Panc1 (cell line): Measurements from ENCODE around the gene NPTXR. TPM values are rescaled to one million over a fixed set of nuclear protein-coding genes. Genes with fewer than 3 reads are reported as not detected.

Source experiments
- ATAC-seq: fragments of 200-7000 bp; cut with Tn5 transposase; 2 replicates; pipeline ENCODE4 v1.9.1; 2020; ENCODE audit warnings: mild to moderate bottlenecking, moderate library complexity
- BruUV-seq: library from RNA; stranded (reverse); fragments of 400-500 nt; replicated peaks from 2 replicates; lab custom pipeline; 2021; lab: Mats Ljungman, UMichigan
- CTCF ChIA-PET: fragments of 300-600 bp; sonication (Branson Sonifier 250); formaldehyde crosslinking; loops from one replicate; lab custom pipeline; 2022; ENCODE audit warnings: antibody characterized with exemption; lab: Charles Lee
- POLR2A ChIA-PET: fragments of 300-600 bp; sonication (Branson Sonifier 250); formaldehyde crosslinking; loops from one replicate; lab custom pipeline; 2022; ENCODE audit warnings: antibody characterized with exemption; lab: Charles Lee
- DNase-seq: peaks from one replicate; pipeline ENCODE4 v3.0.0-alpha.2; 2010; ENCODE audit warnings: low read depth, low spot score
- H3K27ac ChIP-seq: 2 replicates; pipeline ENCODE4 v1.5.1; 2011; ENCODE audit warnings: mild to moderate bottlenecking, low read length, inconsistent platforms
- H3K27me3 ChIP-seq: fragments of 200-500 bp; sonication (Bioruptor generic); 2 replicates; pipeline ENCODE4 v1.6.0; 2014; ENCODE audit warnings: low read length, inconsistent platforms; ENCODE audit not compliant: control insufficient read depth, insufficient read depth
- H3K36me3 ChIP-seq: fragments of 200-500 bp; sonication (Bioruptor generic); 2 replicates; pipeline ENCODE4 v1.5.1; 2014; ENCODE audit warnings: inconsistent platforms, mild to moderate bottlenecking, low read length, moderate library complexity; ENCODE audit not compliant: control insufficient read depth, insufficient read depth
- H3K4me1 ChIP-seq: 2 replicates; pipeline ENCODE4 v1.5.1; 2011; ENCODE audit warnings: inconsistent platforms, mild to moderate bottlenecking, low read length, moderate library complexity; ENCODE audit not compliant: control insufficient read depth, insufficient read depth
- H3K4me3 ChIP-seq, 2 experiments: 2 replicates each; pipeline ENCODE4 v1.5.1; 2011 to 2012; ENCODE audit warnings: low read depth in 2 of 2, low read length in 2 of 2, mild to moderate bottlenecking in 2 of 2, inconsistent platforms in 1 of 2, moderate library complexity in 1 of 2
- H3K9me3 ChIP-seq: fragments of 200-500 bp; sonication (Bioruptor generic); 2 replicates; pipeline ENCODE4 v1.5.1; 2014; ENCODE audit warnings: low read depth, mild to moderate bottlenecking, inconsistent platforms, low read length, moderate library complexity; ENCODE audit not compliant: control insufficient read depth, insufficient read depth
- CTCF ChIP-seq: fragments of 450-650 bp; IDR thresholded peaks from 2 replicates; pipeline ENCODE4 v1.5.1; 2017; ENCODE audit warnings: mild to moderate bottlenecking
- POLR2AphosphoS5 ChIP-seq: IDR thresholded peaks from 2 replicates; pipeline ENCODE4 v1.6.1; 2012; ENCODE audit warnings: mild to moderate bottlenecking, low read depth, low read length, moderate library complexity
- REST ChIP-seq, 2 experiments: IDR thresholded peaks; 2 replicates each; pipeline ENCODE4 v1.6.1; 2011 to 2012; ENCODE audit warnings: low read depth in 2 of 2, control low read depth in 1 of 2, low read length in 1 of 2, mild to moderate bottlenecking in 1 of 2, moderate library complexity in 1 of 2; ENCODE audit not compliant: insufficient read depth in 1 of 2
- SIN3A ChIP-seq: IDR thresholded peaks from 2 replicates; pipeline ENCODE4 v1.6.1; 2012; ENCODE audit warnings: low read depth, mild to moderate bottlenecking, low read length, moderate library complexity, borderline replicate concordance; ENCODE audit not compliant: insufficient read depth
- TCF7L2 ChIP-seq: IDR thresholded peaks from 2 replicates; pipeline ENCODE4 v1.6.1; 2011; ENCODE audit warnings: mild to moderate bottlenecking, low read depth, low read length, inconsistent platforms
- in situ Hi-C: cut with HindIII; loops from 2 replicates; pipeline ENCODE4 v1.10.0; 2016; ENCODE audit warnings: low sequenced_read_pairs, low pct_unique_long_range_greater_than_20kb
- intact Hi-C: fragments of 100-400 bp; cut with micrococcal nuclease; formaldehyde crosslinking; loops from one replicate; pipeline ENCODE4 v1.10.0; 2022; ENCODE audit not compliant: unreplicated experiment
- total RNA-seq: library from RNA; stranded (reverse); gene quantifications from one replicate; pipeline ENCODE4 v1.2.1, GENCODE V29; 2021; ENCODE audit not compliant: unreplicated experiment

The NPTXR gene
- total RNA-seq, 1 experiment from 2014 or later: 32.6 TPM

GRCh38 chr22:38845004-38845740 is 1.3 kb upstream of the NPTXR start:
- no TSS peak for BruUV-seq
- intact Hi-C loops (no loop called here), in situ Hi-C loops (no loop called here)
- no peaks in the 10 kb centered on the region for H3K36me3 ChIP-seq
- ATAC-seq (no peak), DNase-seq (no peak)
- no peak overlapping the region for H3K27ac ChIP-seq
- peaks cover 11% of the 10 kb centered on the region; the same call in 1 of the 2 replicates for H3K4me1 ChIP-seq
- H3K27me3 ChIP-seq: no peaks in the 10 kb centered on the region
- H3K9me3 ChIP-seq: no peaks in the 10 kb centered on the region
- TF ChIP-seq SIN3A (no peak), POLR2AphosphoS5 (no peak), TCF7L2 (no peak), CTCF (no peak), REST (IDR thresholded peaks at IDR 0.05; ENCODE audit: insufficient read depth in 1 of 2, low read depth in 2 of 2, low read length in 1 of 2) (no peak)
- ChIA-PET CTCF (no interaction called here), POLR2A (no interaction called here)
- no peak overlapping the region for H3K4me3 ChIP-seq

GRCh38 chr22:38844315-38845003 is 631 bp upstream of the NPTXR start:
- H3K4me3 ChIP-seq: peak overlapping the region; percentile 31 to 41
- ATAC-seq (peak; percentile 27), DNase-seq (no peak)
- H3K36me3 ChIP-seq: no peaks in the 10 kb centered on the region
- H3K4me1 ChIP-seq: peaks cover 15% of the 10 kb centered on the region; the same call in 1 of the 2 replicates
- intact Hi-C loops (no loop called here), in situ Hi-C loops (no loop called here)
- POLR2A ChIA-PET: no interaction called here
- TF ChIP-seq POLR2AphosphoS5 (no peak), CTCF (no peak), REST (IDR thresholded peaks at IDR 0.05; ENCODE audit: insufficient read depth in 1 of 2, low read depth in 2 of 2, low read length in 1 of 2) (0 out of 4 replicates have a peak, but pooled peaks of 1 of the 2 experiments have one; percentile 15)
- no TSS peak for BruUV-seq
- CTCF ChIA-PET: no interaction called here
- peak overlapping the region; percentile 29; the same call in 1 of the 2 replicates for H3K27ac ChIP-seq
- no peaks in the 10 kb centered on the region for H3K27me3 ChIP-seq
- no peaks in the 10 kb centered on the region for H3K9me3 ChIP-seq
